GM18508 (cell line): ENCODE results near the gene LGALS3.
"Not testable (repeated sequence)": the region's sequence is repeated elsewhere in the genome, so short reads cannot be mapped to it uniquely, and the experiment has no call there.

Experiments
- ATAC-seq: cut with Tn5 transposase; IDR thresholded peaks from one replicate; pipeline ENCODE4 v1.9.1; 2021; ENCODE audit warnings: moderate number of reproducible peaks; ENCODE audit not compliant: insufficient read depth, unreplicated experiment

LGALS3 gene

DNA sequence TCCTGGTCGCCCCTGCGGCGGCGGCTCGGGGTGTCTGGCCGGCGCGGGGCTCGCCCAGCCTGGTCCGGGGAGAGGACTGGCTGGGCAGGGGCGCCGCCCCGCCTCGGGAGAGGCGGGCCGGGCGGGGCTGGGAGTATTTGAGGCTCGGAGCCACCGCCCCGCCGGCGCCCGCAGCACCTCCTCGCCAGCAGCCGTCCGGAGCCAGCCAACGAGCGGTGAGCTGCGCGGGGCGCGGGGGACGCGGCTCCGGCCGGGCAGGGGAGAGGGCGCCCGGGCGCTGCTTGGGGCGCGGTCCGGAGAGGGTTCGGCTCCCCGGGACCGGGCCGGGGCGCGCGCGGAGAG lies at the start of gene LGALS3:
TSS of gene LGALS3 (plus strand) at position 167 of the 342 bp plus-strand sequence. CDS start 8,122 bp downstream, outside the sequence.
- ATAC-seq: no peak

DNA sequence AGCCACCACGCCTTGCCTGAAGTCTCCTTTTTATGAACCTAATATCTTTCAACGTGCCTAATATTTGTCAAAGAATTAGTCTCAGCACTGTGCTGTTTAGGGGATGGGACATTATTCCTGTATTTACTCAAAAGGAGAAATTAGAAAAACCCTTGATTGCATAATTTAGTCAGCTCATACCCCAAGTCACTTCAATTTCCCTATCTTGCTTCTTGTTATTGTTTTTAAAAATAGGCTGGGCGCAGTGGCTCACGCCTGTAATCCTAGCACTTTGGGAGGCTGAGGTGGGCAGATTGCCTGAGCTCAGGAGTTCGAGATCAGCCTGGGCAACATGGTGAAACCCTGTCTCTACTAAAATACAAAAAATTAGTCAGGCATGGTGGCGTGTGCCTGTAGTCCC lies 49.1 kb upstream of the LGALS3 start:
- not testable (repeated sequence) for ATAC-seq

- no peak for ATAC-seq
Observed at GRCh38 chr14:55084401-55085059, 44.5 kb upstream of the LGALS3 start.

DNA sequence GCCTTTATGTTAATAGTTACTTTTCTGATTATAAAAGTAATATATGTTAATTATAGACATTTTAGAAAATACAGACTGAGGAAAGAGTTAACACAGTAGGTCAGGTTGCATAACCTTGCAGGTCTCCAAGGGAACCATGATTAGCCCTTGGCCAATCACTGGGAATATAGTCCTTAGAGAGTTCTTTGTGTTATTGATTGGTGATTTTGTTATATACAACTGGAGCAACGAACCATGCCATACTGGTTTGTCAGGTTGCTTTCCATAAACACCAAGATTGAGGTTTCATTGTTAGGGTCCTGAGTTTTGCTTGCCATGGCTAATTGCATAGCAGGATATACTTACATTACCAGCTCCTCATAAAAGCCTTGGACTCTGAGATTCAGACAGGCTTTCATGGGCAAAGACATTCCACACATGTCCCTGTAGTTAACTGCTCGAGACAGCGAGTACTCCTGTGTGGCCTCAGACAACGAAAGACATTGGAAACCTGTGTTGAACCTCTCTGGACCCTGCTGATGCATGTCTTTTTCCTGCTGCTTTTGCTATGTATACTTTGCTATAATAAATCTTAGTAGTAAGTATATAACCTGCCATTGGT lies 43.9 kb upstream of the LGALS3 start:
- no peak for ATAC-seq

GRCh38 chr14:55086938-55087337 lies 42.1 kb upstream of the LGALS3 start:
- no peak for ATAC-seq

GRCh38 chr14:55088356-55088755 lies 40.7 kb upstream of the LGALS3 start:
- ATAC-seq: no peak

DNA sequence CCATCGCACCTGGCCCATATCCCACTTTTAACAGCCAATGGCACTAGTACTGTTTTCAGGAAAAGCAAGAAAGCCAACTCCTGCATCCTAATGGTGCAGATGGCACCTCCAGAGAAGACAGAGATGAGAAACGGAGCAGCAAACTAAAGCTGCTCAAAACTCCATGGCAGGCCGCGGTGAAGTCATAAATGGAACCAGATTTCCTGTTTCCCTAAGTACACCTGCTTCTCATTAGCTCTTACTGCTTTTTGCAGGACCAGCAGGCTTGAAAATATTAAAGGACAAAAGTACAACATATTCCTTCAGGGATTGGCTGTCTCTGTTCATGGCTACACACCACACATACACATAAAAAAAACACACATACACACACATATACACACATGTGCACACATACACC lies 36.7 kb upstream of the LGALS3 start:
- no peak for ATAC-seq

DNA sequence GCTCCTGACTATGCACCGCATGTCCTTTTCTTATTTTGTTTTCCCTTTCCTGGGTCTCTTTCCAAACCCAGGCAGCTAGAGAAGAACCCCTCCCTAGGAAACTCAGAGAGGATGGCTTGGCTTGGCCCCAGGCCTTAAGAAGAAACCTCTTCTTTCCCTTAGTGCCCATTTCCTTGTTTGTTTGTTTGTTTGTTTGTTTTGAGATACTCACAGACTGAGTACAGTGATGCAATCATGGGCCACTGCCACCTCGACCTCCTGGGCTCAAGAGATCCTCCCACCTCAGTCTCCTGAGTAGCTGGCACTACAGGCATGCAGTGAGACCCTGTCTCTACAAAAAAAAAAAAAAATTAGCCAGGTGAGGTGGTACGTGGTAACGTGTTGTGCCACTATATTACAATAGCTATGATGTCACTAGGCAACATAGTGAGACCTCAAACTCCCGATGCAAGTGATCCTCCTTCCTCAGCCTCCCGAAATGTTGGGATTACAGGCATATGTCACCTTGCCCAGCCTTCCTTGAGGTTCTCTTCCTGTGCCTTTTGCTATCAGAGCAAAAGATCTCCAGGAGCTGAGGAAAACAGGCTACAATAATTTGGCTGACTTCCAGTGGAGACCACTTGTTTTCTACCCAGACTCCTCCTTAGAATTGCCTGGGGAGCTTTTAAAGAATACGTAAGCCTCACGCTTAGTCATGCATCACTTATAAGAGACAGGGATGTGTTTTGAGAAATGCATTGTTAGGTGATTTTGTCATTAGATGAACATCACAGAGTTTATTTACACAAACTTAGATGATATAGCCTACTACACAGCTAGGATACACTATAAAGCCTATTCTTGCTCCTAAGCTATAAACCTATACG lies 34.5 kb upstream of the LGALS3 start:
- ATAC-seq: no peak

GRCh38 chr14:55097881-55098560 lies 31.0 kb upstream of the LGALS3 start:
- peak; percentile 43 for ATAC-seq

DNA sequence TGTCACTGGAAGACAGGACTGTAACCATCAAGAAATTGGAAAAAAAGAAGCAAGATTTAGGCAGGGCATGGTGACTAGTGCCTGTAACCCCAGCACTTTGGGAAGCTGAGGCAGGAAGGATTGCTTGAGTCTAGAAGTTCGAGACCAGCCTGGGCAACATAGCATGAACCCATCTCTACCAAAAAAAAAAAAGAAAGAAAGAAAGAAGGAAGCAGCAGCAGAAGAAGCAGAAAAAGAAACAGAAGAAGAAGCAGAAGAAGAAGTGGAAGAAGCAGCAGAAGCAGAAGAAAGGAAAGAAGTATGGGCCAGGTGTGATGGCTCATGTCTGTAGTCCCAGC lies 30.5 kb upstream of the LGALS3 start:
- ATAC-seq: no peak

- ATAC-seq: no peak
Observed at GRCh38 chr14:55099756-55100155, 29.3 kb upstream of the LGALS3 start.

DNA sequence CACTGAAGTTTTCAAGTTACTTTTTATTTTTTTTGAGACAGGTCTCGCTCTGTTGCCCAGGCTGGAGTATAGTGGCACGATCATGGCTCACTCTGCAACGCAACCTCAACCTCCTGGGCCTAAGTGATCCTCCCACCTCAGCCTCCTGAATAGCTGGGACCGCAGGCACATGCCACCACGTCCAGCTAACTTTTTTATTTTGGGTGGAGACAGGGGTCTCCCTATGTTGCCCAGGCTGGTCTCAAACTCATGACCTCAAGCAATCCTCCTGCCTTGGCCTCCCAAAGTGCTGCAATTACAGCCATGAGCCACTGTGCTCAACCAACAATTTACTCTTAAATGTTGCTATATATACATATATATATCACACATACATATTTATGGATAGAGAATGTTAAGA lies 27.4 kb upstream of the LGALS3 start:
- no peak for ATAC-seq

- peak; percentile 48 for ATAC-seq
Observed at GRCh38 chr14:55102141-55102621, 26.9 kb upstream of the LGALS3 start.

DNA sequence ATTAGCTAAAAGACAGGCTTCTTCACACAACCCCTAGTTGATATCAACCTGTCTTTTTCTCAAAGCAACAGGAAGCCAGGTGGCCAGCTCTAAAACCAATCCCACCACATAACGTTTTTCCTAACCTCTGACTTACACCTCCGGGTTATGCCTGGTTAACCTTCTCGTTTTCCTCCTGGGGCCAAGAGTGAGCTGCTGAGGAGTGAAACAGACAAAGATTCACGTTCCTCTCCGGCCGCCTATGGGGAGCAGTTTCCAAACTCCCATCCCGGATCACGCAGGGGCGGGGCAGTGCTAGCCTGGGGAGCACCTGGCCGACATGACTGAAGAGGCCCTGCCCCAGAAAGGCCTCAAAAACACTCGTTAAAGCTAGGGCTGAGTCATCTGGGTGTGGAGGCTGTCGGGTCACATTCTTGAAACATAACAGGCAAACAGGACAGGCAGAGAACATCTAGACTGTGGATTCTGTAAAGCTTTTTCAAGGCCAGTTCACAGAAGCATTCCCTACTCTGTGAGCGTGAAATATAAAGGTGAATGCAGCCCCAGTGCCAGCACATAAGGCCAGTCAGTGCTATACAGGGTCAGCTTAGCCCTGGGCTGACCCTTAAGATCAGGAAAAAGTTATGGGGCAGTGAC lies 25.9 kb upstream of the LGALS3 start:
- no peak for ATAC-seq

DNA sequence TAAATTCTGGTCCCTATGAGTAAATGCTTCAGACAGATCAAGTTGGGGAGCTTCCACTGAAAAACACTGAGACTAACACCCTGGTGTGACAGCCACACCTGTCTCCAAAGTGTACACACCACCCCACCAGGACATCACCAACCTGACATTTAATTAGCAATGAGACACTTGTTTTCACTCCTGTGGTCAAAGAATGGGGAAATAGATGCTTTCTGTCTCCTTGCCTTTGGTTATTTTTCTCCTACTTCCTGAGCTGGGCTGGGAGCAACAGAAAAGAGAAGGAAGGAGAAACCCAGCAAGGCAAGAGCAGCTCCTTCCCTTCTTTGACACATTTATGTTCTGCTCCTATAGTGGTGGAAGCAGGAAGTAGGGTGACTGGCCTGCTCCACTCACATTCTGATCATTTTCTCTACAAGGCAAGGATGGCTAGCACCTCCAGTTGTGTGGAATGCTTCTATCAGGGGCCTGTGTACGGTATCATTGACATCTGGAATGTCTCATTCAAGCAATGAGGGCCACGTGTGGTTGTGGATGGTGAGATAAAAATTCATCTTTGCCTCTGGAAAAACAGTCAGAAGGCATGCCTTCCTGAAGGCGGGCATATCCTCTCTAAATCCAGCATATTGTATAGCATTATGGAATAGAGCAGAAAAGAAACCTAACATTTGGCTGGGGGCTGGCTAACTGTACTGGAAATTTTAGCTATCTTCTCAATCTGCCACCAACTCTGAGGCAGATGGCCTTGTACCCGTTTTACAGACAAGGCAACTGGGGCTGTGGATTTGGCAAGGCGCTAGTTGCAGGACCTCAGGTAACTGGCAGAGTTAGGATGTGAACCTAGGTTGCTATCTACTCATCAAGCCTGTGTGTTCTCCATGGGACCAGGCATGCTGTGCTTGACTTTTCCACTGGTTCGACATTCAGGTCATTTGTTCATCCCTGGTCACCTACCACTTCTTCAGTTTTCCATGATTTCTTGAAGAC lies 24.8 kb upstream of the LGALS3 start:
- no peak for ATAC-seq

- no peak for ATAC-seq
Observed at GRCh38 chr14:55105991-55106390, 23.1 kb upstream of the LGALS3 start.

DNA sequence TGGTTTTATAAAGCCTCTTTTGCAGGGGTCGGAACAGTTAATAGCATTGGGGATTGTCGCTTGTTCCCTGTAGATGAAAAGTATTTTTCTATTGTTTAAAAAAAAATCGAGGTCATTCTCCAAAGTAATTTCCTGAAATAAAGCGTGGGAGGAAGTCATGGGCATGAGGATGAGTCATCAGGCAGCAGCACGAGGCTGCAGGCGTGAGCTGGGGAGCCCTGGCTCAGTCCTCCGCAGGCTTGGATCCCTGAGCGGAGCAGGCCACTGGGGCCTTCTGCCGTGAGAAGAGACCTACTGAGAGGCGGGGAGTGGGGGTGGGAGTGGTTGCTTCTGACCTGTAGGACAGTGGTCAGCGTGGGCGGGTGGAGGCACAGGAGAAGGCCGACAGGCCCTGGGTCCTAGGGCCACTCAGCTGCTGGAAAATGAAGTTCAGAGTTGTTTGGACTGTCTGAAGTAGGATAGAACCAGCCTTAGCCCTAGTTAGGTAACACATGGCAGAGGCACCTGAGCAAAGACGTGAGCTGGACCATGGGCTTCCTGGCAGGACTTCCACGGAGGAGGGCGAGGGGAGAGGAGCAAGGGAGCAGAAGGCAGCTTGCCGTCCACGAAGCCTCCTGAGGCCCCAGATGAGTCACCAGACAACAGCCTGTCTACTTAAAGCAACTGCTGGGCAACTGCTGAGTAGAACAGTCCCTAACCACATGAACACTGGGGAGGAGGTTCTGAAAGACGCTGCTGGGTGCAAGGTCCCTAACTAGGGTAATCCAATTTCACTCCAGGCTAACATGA lies 21.1 kb upstream of the LGALS3 start:
- no peak for ATAC-seq

DNA sequence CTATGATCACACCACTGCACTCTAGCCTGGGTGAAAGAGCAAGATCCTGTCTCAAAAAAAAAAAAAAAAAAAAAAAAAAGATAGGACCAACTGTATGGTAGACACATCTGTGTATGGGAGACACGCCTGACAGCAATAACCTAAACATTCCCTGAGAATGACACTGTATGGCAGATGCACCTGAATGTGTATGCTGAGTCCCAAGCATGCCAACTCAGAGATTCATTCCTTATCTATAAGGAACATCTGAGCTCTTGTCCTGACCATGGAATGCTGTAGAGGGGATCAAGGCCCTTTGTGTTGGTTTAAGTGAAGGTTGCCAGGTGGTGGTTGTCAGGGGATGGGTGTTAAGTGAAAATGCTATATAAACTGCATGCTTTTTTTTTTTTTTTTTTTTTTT lies 19.2 kb upstream of the LGALS3 start:
- ATAC-seq: no peak
